GM13977 (cell line): ENCODE results near the gene ALX4.

Source experiments
- DNase-seq: peaks from one replicate; pipeline ENCODE4 v3.0.0; 2012; ENCODE audit warnings: low spot score
- in situ Hi-C: fragments of 300-500 bp; cut with MboI; formaldehyde crosslinking; loops from one replicate; pipeline ENCODE4 v1.12.0; 2022; ENCODE audit warnings: low sequenced_read_pairs, low pct_unique_long_range_greater_than_20kb, mixed read lengths, inconsistent platforms; ENCODE audit not compliant: unreplicated experiment
- TF ChIP-seq, protein P1 (sequence below): IDR thresholded peaks from 2 replicates; pipeline ENCODE4 v1.5.1; 2012; ENCODE audit warnings: mild to moderate bottlenecking, control low read depth; ENCODE audit not compliant: insufficient read depth; ENCODE audit errors: extremely low read depth, missing control alignments

The ALX4 gene

DNA sequence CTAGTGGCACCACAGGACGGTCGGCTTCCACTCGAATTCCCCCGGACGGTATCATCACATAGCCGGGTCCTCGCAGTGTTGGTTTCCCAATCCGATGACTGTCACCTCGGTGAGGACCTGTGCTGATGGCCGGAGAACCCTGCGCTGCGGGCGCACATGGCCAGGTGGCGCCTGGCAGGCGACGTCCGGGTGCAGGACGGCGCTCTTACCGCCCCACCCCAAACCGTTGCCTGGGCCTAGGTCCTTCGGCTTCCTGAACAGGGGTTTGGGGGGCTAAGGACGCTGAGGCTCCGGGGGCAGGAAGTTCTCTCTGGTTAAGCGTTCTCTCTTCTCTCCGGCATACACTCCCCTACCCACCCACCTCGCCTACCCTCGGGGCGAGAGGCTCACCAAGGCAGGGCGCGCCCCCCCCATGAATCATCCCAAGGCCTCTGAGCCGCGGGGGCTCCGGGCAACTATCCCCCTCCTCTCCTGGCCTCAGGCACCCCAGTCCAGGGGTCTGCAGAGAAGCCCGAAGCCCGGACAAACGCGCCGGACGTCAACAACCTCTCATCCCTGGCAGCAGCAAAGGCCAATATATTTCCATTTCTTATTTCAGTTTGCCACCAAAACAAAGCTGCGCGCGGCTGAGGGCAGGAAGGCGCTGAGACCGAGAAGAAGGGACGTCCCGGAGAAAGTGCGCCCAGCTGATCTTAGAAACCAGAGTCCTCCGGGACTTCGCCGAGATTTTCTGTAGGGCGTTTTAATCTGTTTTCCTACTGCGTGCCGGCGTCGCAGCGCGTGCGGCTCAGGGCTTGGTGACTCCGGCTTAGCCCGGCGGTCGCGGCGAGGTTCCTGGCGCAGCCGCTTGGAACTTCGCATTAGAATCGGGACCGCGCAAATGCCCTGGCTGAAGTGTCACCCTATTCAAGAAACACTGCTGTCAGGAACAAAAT is 5.6 kb downstream of the ALX4 start:
- in situ Hi-C loops: no loop called here
- no peak for DNase-seq
- TF ChIP-seq, protein P1, sequence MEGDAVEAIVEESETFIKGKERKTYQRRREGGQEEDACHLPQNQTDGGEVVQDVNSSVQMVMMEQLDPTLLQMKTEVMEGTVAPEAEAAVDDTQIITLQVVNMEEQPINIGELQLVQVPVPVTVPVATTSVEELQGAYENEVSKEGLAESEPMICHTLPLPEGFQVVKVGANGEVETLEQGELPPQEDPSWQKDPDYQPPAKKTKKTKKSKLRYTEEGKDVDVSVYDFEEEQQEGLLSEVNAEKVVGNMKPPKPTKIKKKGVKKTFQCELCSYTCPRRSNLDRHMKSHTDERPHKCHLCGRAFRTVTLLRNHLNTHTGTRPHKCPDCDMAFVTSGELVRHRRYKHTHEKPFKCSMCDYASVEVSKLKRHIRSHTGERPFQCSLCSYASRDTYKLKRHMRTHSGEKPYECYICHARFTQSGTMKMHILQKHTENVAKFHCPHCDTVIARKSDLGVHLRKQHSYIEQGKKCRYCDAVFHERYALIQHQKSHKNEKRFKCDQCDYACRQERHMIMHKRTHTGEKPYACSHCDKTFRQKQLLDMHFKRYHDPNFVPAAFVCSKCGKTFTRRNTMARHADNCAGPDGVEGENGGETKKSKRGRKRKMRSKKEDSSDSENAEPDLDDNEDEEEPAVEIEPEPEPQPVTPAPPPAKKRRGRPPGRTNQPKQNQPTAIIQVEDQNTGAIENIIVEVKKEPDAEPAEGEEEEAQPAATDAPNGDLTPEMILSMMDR: no peak

DNA sequence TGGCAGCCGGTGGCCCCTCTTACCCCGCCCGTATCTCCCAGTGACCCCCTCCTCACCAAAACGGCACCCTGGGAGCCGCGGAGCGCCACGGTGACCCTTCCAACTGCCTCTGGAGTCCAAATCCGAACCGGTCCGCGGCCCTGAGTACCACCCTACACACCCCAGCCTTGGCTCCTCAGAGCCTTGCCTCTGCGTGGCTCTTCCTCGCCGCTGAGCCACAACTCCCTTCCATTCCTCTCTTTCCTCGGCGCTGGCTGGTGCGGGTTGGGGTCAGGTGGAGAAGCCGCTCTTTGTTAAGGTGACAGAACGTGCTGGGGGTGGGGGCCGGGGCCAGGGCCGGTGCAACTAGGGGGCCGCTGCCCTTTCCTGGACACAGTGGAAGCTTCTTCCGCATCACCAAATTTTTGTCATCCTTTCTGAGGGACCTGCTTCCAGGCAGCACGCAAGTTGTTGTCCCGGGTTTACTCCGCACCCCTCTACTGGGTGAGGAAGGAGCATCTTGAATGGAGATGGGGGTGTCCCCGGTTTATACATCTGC is 6.5 kb downstream of the ALX4 start:
- TF ChIP-seq, protein P1: no peak
- in situ Hi-C loops: no loop called here
- no peak for DNase-seq

DNA sequence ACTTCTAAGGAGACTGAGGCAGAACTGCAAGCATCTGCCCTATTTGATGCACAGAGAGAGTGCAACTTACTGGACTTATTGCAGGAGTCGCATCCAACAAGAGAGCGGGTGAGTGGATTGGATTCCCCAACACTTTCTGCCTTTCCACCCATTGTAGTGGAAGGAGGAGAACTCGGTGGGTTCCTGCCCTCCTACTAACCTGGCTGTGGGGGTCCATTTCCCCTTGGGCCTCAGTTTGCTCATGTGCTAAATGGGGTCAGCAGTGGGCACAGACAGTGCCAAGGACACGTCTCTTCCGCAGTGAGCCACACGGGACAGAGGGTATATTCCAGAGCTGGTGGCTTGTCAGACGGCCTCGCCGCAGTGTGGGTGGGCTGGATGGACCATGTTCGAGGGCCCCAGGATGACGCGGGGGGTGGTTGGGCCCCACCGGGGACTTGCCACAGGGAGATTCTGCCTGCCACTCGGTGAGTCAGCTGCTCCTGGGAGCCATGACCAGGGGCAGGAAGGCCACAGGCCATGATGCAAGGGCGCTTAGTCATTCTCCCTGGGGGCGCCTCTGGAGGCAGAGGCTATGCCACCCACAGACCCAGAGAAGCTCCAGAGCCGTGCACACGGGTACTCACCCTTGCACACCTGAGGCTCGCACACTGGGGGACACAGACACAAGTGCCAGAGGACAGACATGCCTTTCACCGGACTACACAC is 8.2 kb downstream of the ALX4 start:
- in situ Hi-C loops: no loop called here
- TF ChIP-seq, protein P1: no peak
- no peak for DNase-seq

DNA sequence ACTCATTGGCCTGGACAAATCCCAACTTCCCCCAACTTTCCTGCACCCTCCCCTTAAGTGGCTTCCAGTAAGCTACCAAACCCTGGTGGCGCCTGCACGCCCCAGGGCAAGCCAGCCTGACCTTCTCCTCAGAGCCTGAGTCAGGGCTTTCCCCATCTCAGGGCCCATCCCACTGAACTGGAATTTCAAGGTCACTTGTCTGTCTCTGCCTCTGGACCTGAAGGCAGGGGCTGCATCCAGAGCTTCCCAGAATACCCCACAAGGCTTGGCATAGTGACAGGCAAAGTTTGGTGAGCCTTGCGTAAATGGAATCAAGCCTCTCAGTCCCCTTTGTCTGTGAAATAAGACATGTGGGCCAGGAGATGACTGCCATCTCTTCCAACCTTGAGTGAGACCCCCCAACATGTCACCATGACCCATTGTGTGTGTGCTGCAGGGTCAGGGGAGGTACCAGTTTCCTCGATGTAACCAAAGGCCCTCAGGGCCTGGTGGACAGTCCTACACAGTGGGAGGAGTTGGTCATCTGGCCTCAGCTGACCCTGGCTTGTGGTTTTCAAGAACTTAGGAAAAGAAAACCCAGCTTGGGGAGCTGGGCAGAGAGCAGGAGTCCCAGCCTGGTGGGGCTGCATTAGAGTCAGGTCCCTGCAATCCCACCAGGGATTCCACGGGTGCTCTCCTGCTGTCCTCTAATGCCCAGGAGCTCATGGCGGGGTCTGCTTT is 8.9 kb downstream of the ALX4 start:
- no peak for DNase-seq
- in situ Hi-C loops: no loop called here

DNA sequence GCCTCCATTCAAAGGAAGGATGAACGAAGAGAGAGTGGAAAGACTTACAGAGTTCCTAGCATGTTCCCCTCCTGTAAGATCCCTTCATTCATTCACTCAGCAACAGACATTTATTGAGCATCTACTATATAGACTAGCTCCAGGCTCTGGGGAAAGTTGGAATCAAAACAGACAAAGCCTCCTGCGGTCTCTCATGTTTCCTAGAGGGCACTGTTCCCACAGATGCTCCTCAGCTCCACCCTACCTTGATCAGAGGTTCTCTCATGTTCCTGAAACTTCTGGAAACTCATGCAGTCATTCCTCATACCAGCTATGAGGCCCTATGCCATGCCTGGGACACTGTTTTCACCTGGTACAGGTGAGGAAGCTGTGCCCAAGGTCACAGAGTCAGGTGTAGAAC is 11.1 kb downstream of the ALX4 start:
- TF ChIP-seq, protein P1: no peak
- in situ Hi-C loops: no loop called here

More for the DNA sequence above, 8.9 kb downstream of the ALX4 start:
- TF ChIP-seq, protein P1: no peak

DNA sequence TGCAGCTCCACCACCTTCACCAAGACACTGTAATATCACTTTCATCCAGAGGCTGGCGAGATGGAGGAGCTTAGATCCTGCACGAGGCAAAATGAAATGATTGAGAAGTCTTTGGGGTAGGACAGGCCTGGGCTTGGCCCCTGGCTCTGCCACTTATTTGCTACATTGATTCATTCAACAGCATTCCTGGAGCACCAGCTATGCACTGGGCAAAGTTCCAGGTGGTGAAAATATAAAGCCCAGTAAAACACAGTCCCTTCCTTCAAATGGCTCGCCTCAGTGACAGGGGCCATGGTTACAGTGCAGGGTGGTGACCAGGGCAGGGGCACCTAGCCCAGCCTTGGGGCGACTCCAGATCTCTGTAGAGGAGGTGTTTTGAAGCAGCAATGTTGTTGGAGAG is 19.7 kb downstream of the ALX4 start:
- TF ChIP-seq, protein P1: no peak
- in situ Hi-C loops: no loop called here

More for the DNA sequence above, 11.1 kb downstream of the ALX4 start:
- DNase-seq: no peak

More for the DNA sequence above, 19.7 kb downstream of the ALX4 start:
- DNase-seq: no peak
